ENCODE data around the gene TP53BP2.
"Not testable (repeated sequence)": the region's sequence is repeated elsewhere in the genome, so short reads cannot be mapped to it uniquely, and the experiment has no call there.

The TP53BP2 gene

DNA sequence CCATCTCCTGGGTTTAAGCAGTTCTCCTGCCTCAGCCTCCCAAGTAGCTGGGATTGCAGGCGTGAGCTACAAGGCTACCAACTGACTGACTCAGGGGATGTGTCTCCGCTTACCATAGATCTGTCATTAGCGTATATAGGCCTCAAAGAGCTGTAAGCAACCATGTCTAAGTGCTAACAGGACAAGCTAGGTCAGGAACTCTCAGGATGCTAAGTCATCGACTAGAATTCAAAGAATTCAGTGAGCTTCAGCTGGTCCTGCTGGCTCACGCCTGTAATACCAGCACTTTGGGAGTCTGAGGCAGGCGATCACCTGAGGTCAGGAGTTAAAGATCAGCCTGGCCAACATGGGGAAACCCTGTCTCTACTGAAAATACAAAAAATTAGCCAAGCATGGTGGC is 103.9 kb downstream of the TP53BP2 start:
- DNase-seq = no peak

DNA sequence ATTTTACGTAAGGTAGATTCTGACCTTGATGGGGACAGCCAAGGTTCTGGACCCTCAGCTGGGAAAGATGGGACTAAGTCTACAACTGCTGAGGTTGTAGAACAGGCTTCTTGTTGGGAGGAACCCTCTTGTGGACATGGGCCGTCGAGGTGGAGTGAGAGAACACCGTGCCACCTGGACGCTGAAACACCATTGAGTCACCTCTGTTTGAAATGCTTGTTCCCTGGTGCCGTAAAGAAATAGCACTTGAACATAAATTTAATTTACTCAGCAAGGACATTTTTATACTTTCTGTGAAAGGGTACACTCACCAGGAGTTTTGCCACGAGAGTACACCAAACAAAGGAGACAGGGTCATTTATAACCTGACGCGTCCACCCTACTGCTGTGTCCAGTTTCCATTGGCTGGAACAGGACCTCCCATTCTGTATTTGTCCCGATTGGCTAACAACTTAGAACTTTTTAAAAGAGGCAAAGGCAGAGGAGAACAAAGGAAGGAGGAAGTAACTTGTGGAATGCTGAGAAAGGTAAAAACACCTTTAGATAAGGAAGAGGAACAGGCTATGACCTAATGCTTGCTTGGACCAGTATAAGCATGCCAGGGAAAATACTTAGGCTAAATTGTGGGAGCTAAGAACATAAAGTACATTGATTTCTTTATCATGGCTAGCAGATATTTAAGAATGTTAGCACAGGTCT is 105.6 kb downstream of the TP53BP2 start:
- DNase-seq = not testable (repeated sequence)

DNA sequence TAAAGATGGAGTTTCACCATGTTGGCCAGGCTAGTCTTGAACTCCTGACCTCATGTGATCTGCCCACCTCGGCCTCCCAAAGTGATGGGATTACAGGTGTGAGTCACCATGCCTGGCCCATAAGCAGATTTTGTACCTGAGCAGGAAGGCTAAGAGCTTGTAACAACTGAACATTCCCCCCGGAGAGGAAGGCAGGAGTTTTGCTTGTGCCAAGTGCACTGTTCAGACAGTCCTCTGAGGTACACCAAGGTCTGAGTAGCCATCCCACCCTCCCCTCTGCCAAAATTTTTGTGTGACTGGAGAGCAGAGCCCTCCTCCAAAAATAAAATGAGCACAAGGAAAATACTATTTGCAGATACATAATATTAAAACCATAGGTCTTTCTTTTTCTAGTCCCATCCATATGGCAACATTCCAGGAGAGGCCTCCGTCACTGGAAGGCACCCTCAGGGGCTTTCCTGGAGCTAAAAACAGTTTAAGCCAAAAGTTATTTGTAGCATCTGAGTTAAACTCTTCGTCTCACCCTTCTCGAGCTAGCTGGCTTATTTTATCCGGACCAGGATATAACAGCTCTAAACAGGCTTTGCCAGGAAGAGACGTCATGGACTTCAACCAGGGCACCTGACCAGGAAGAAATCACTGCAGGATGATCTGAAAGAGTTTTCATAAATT is 106.2 kb downstream of the TP53BP2 start:
- DNase-seq = no peak

DNA sequence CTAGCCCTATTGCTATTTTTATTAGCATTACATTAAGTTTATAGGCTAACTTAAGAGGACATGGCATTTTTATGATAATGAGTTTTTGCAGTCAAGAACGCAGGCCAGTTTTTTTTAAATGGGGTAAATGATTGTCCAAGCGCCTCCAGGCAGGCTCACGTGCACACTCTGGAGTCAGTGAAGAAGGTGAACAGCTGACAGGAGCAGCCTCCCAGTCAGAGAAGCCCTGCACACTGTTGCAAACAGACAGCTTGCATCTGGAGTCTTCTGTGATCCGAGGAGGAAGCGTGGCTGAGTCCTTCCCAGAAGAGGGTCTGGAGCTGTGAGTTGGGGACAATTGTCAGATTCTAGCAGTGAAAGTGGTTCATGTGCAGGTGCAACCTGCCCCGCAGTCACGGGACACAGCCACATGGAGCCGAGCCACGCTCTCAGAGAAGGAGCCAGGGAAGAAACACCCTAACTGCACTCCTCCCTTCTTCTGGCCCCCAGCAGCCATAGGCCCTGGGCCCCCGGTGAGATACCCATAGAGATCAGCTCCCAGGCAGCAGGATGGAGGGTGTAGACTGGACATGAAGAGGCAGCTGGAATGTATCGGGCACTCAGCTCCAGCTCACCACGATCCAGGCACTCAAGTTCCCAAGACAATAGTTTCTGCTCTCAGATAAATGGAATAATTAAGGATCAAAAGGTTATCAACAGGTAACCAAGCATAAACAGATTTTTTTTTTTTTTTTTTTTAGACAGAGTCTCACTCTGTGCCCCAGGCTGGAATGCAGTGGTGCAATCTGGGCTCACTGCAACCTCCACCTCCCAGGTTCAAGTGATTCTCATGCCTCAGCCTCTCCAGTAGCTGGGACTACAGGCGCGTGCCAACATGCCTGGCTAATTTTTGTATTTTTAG is 107.0 kb downstream of the TP53BP2 start:
- peak in 2 of 14 donors; percentile 40 for DNase-seq

DNA sequence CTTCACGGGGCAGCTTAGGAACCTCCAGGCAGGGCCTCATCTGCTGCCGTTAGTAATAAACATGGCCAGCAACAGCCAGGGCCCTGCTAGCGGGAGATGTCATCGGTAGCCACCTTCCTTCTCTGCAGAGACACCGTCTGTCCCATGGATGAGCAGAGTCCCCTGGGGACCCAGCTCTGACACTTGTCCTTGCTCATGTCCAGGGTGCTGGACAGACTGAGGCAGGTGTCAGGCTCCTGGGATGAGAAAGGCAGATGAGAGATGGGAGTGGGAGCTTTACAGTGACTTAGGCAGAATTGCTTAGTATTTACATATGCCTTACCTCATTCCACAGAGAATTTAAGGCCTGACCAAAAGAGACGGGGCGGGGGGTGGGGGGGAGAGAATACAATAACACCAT is 108.4 kb downstream of the TP53BP2 start:
- no peak for DNase-seq

DNA sequence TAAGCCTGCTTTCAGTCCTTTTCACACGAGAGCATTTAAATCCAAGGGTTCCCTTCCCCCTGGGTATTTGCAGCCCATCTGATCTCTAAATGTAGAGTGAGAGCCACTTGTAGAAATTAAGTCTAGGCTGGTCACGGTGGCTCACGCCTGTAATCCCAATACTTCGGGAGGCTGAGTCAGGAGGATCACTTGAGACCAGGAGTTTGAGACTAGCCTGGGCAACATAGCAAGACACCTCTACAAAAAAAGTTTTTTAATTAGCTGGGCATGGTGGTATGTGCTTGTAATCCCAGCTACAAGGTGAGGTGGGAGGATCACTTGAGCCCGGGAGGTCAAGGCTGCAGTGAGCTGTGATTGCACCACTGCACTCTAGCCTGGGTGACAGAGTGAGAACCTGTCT is 109.1 kb downstream of the TP53BP2 start:
- not testable (repeated sequence) for DNase-seq

DNA sequence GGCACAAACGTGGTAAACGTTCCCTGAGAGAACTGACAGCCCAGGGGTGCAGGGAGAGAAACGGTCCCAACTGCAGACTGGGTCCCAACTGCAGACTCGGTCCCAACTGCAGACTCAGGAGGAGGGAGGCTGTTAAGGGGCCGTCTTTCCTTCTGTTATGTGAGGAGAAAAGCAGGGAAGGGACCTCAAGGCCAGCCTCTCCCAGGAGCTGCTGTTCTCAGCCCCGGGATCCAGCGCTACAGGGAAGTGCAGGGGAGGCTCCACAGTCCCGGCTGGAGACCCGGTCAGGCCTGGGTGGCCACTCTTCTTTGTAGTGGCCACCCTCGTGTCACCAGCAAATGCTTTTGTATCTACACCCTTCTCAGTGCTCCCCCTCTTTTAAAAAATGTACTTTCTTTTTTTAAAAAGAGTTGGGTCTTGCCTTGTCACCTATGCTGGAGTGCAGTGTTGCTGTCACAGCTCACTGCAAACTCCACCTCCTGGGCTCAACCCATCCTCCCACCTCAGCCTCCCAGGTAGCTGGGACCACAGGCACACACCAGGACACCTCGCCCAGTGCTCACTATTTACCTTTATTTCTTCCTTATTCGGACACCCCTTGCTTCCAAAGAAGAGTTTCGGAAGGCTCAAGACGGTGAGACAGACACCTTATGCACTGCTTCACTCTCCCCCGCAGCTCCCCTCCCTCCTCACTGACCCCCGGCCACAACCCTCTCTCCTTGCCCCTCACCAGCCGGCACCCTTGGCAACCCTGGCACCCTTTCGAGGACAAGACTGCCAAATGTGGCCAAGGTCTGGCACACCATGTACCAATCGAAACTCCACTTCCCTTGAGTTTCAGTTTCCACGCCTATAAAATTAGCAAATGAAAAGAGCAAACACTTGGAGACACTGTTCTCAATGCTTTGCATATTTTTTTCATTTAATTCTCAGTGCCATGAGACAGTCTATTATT is 111.6 kb downstream of the TP53BP2 start:
- peak in 9 of 14 donors; percentile 9 to 63 (median 30) for DNase-seq

DNA sequence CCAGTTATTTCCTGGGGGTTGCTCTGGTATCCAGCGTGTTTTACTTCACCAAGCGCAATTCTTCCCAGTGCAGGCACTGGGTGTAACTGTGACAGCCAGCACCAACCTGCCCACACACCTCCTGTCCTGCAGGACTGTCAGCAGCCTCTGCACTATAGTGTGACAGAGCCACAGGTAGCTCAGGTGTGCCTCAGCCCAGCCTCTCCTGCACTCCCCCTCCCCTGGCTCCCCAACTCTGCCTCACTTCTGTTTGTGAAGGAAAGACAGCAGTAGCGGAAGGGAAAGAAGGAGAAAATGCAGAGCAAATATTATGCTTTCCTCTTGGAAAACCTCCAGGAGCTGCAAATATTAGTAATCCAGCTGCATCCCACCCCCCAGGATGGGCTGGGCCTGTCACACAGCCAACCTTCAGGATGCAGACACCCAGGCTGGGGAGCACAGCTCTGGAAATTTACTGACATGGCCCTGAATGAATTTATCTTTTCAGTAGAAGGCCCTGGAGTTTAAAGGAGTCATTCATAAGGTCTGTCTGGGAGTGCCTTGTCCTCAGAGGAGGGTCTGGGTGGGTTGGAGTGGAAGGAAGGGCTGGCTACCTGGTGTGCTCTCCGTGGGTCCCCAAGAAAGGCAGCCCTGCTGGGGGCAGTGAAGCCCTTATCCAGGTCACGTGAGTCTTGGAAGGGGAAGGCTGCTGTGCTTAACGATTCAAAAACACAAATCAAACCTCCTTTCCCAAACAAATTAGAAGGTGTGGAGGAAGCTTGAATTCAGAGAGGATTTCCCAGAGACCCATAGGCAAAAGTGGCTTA is 112.6 kb downstream of the TP53BP2 start:
- peak in 2 of 14 donors; percentile 24 to 30 for DNase-seq

DNA sequence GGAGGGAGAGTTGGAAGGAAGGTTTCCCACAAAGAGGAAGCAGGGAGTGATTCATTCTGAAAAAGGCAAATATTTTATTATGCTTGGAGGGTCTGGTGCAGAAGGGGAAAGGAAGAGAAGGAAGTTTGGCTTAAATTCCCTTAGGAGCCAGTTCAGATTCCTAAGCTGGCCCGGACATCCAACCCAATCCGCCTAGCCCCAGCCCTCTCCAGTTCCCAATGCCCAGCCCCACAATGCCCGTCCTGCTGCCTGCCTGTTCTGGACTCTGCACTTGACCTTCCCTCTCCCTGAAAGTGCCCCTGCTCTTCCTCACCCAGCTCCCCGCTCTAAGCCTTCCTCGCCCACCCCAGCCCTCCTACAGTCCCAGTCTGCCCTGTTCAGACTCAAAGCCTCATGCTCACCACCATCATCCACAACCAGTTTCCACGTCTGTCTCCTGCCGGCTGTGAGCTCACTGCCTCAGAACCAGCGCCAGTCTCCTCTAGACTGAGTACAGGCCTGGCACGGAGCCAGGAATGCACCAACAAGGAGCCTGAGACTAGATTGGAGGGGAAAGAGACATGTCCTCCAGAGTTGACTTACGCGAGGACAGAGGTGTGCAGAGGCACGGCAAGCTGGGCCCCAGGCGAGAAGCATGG is 114.5 kb downstream of the TP53BP2 start:
- peak in 9 of 14 donors; percentile 22 to 59 (median 35) for DNase-seq

DNA sequence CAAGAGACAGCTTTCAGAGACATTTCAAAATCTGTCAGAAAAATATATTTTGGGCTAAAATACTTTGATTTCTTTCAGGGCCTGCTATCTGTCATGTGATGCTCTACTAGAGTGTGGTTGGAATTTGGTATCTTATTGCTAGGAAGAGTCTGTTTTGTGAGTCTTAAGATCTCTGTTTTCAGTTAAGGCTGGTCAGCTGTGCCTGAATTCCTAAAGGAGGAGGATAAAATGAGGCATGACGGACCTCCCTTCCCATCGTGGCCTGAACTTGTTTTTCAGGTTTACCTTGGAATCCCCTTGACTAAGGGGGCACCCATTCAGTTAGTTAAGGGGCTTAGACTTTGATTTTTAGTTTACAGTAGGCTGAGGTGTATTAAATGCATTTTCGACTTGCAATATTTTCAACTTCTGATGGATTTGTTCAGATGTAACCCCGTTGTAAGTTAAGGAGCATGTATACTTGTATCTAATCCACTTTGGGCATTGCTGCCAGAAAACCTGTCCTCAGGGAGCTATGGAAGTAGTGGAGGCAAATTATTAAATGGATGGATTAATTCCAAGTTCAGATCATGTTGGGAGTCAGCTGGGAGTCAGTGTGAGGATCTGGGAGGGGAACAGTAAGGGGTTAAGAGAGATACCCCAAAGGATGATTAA is 115.1 kb downstream of the TP53BP2 start:
- DNase-seq = no peak

DNA sequence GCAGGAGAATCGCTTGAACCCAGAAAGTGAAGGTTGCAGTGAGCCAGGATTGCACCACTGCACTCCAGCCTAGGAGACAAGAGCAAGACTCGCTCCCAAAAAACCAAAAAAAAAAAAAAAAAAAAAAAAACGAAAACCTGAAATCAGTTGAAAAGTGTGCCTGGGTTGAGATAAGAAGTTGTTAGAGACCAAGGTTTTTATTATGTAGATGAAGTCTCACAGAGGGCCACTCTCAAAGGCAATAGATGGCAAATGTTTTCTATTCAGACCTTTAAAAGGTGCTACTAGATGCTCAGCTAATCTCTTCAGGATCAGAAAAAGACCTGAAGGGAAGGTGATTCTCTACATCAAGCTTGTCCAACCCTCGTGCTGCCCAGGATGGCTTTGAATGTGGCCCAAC is 115.8 kb downstream of the TP53BP2 start:
- no peak for DNase-seq

Measured in C1 segment of cervical spinal cord (tissue), 14 donors.